HepG2 (cell line): ENCODE results near the gene MT1F. TPM values are rescaled to one million over a fixed set of nuclear protein-coding genes. Genes with fewer than 3 reads are reported as not detected.

Experiments
- ATAC-seq: fragments of 200-7000 bp; cut with Tn5 transposase; 3 replicates; pipeline ENCODE4 v1.9.1; 2020; ENCODE audit warnings: mild to moderate bottlenecking, moderate library complexity
- BruUV-seq: library from RNA; stranded (reverse); fragments of 400-500 nt; replicated peaks from 2 replicates; lab custom pipeline; 2021; lab: Mats Ljungman, UMichigan
- CTCF ChIA-PET: fragments of 300-600 bp; formaldehyde crosslinking; extraction: SDS; loops from one replicate; lab custom pipeline; 2021; ENCODE audit warnings: low total read pairs, inconsistent platforms, low intra/inter-chr PET ratio; lab: Yijun Ruan, JAX
- POLR2A ChIA-PET: fragments of 350-600 bp; sonication (Branson Sonifier 250); formaldehyde crosslinking; loops from one replicate; lab custom pipeline; 2020; ENCODE audit warnings: antibody characterized with exemption, inconsistent platforms; lab: Yijun Ruan, JAX
- DNase-seq: peaks from one replicate; pipeline ENCODE4 v3.0.0-alpha.2; 2015; ENCODE audit warnings: low spot score
- FAIRE-seq: peaks from 3 replicates; lab custom pipeline; 2011; peaks lifted over from hg19 to GRCh38; lab: Jason Lieb, UNC
- H2AFZ ChIP-seq: one replicate; pipeline ENCODE4 v1.6.1; 2011; ENCODE audit warnings: low read length, inconsistent platforms
- H3K27ac ChIP-seq: fragments of 300-600 bp; 3 replicates; pipeline ENCODE4 v1.8.0; 2011; ENCODE audit warnings: mixed run types, mild to moderate bottlenecking, mixed read lengths, low read length, inconsistent platforms; ENCODE audit not compliant: insufficient read depth; ENCODE audit errors: extremely low read length
- H3K27me3 ChIP-seq, 2 experiments: fragments of 200-600 bp in 1 of 2; 2 replicates in 1 of 2; 3 replicates in 1 of 2; pipeline versions ENCODE4 v1.6.0 to v1.8.0; 2011; ENCODE audit warnings: low read length in 2 of 2, mild to moderate bottlenecking in 2 of 2, moderate library complexity in 2 of 2, inconsistent platforms in 1 of 2; ENCODE audit not compliant: insufficient read depth in 2 of 2, control insufficient read depth in 1 of 2
- H3K36me3 ChIP-seq, 2 experiments: fragments of 200-600 bp in 1 of 2; replicated peaks in 1 of 2; 2 replicates in 1 of 2; 3 replicates in 1 of 2; pipeline versions ENCODE4 v1.5.1 to v1.8.0; 2011; ENCODE audit warnings: low read length in 2 of 2, inconsistent platforms in 1 of 2; ENCODE audit not compliant: insufficient read depth in 2 of 2, control insufficient read depth in 1 of 2
- H3K4me1 ChIP-seq: 2 replicates; pipeline ENCODE4 v1.5.1; 2012; ENCODE audit warnings: low read length, inconsistent platforms; ENCODE audit not compliant: insufficient read depth
- H3K4me2 ChIP-seq: 2 replicates; pipeline ENCODE4 v1.6.0; 2011; ENCODE audit warnings: low read depth, low read length, inconsistent platforms
- H3K4me3 ChIP-seq, 3 experiments: fragments of 200-600 bp in 1 of 3; sonication (generic), shearing (Covaris generic) in 1 of 3; replicated peaks in 1 of 3; 2 replicates each; pipeline ENCODE4 v1.5.1; 2011 to 2016; ENCODE audit warnings: low read length in 3 of 3, inconsistent platforms in 2 of 3, low read depth in 2 of 3, mild to moderate bottlenecking in 2 of 3, control low read depth in 1 of 3, mixed read lengths in 1 of 3; ENCODE audit not compliant: insufficient read depth in 1 of 3
- H3K79me2 ChIP-seq: one replicate; pipeline ENCODE4 v1.6.1; 2011; ENCODE audit warnings: low read length, inconsistent platforms; ENCODE audit not compliant: insufficient read depth
- H3K9ac ChIP-seq: 2 replicates; pipeline ENCODE4 v1.6.0; 2011; ENCODE audit warnings: mild to moderate bottlenecking, low read depth, low read length, inconsistent platforms; ENCODE audit not compliant: insufficient read depth
- H3K9me3 ChIP-seq: 2 replicates; pipeline ENCODE4 v1.5.1; 2012; ENCODE audit warnings: mild to moderate bottlenecking, low read length
- H4K20me1 ChIP-seq: 2 replicates; pipeline ENCODE4 v1.6.0; 2011; ENCODE audit warnings: inconsistent platforms, mild to moderate bottlenecking, low read length, moderate library complexity; ENCODE audit not compliant: insufficient read depth
- ARHGAP35 ChIP-seq: sonication (generic); formaldehyde crosslinking; IDR thresholded peaks from 2 replicates; pipeline ENCODE4 v1.9.0; 2022; ENCODE audit warnings: mild to moderate bottlenecking, inconsistent platforms, moderate library complexity, missing genetic modification reagents, borderline replicate concordance
- JUND ChIP-seq: sonication (generic); formaldehyde crosslinking; IDR thresholded peaks from 2 replicates; pipeline ENCODE4 v1.8.0; 2022; ENCODE audit warnings: mild to moderate bottlenecking, missing genetic modification reagents
- POGZ ChIP-seq: sonication (generic); formaldehyde crosslinking; IDR thresholded peaks from 2 replicates; pipeline ENCODE4 v1.4.0; 2020; ENCODE audit warnings: mild to moderate bottlenecking, missing genetic modification reagents
- RBM39 ChIP-seq: fragments of 200-400 bp; formaldehyde crosslinking; IDR thresholded peaks from one replicate; pipeline ENCODE4 v1.6.1; 2018; ENCODE audit warnings: antibody characterized with exemption, mild to moderate bottlenecking, low read depth, low read length; ENCODE audit not compliant: poor library complexity, severe bottlenecking
- YY1 ChIP-seq: IDR thresholded peaks from 2 replicates; pipeline ENCODE4 v1.6.1; 2011; ENCODE audit warnings: low read length, low read depth, moderate library complexity, mild to moderate bottlenecking; ENCODE audit not compliant: insufficient read depth, insufficient replicate concordance
- ZKSCAN8 ChIP-seq: IDR thresholded peaks from 2 replicates; pipeline ENCODE4 v1.6.1; 2016; ENCODE audit warnings: borderline replicate concordance, missing genetic modification reagents, missing compliant biosample characterization
- ZNF232 ChIP-seq: sonication (generic); formaldehyde crosslinking; IDR thresholded peaks from 2 replicates; pipeline ENCODE4 v1.4.0; 2020; ENCODE audit warnings: missing genetic modification reagents, borderline replicate concordance
- ZNF354B ChIP-seq: sonication (generic); formaldehyde crosslinking; IDR thresholded peaks from 2 replicates; pipeline ENCODE4 v1.8.0; 2022; ENCODE audit warnings: mild to moderate bottlenecking, missing genetic modification reagents
- ZNF629 ChIP-seq: sonication (generic); formaldehyde crosslinking; conservative IDR thresholded peaks from 2 replicates; pipeline ENCODE4 v1.5.0; 2020; ENCODE audit warnings: missing genetic modification reagents
- WGBS: methylation state at CpG from one replicate; pipeline ENCODE4 v1.1.6; 2017; ENCODE audit warnings: low lambda C conversion rate; 5-methylcytosine and 5-hydroxymethylcytosine counted together
- in situ Hi-C: cut with HindIII; loops from 2 replicates; pipeline ENCODE4 v1.10.0; 2017; ENCODE audit warnings: low pct_unique_long_range_greater_than_20kb; ENCODE audit not compliant: extremely low pct_ligation_motif_present
- intact Hi-C: fragments of 100-400 bp; cut with micrococcal nuclease; formaldehyde crosslinking; loops from one replicate; pipeline ENCODE4 v1.10.0; 2022; ENCODE audit not compliant: unreplicated experiment
- polyA plus RNA-seq, 8 experiments: library from polyadenylated mRNA; depleted of rRNA in 3 of 8; stranded (reverse) in 7 of 8; unstranded in 1 of 8; fragments of >200 nt; fragmentation: Illumina TruSeq in 4 of 8; extraction: Trizol in 4 of 8; gene quantifications; 2 replicates each; pipeline versions ENCODE4 v1.2.1 to v1.2.3, GENCODE V29; 2011 to 2016; ENCODE audit warnings: low read depth in 4 of 8, missing spikeins in 1 of 8, mixed read lengths in 1 of 8; ENCODE audit not compliant: insufficient read depth in 1 of 8
- total RNA-seq, 5 experiments: library from RNA; depleted of rRNA; stranded (reverse); fragments of >200 nt; fragmentation: Illumina TruSeq; extraction: Trizol; gene quantifications; 2 replicates each; pipeline ENCODE4 v1.2.3, GENCODE V29; 2016; ENCODE audit warnings: low read depth in 1 of 5
- TF ChIP-seq, protein P1 (sequence below): sonication (generic); formaldehyde crosslinking; IDR thresholded peaks from 2 replicates; pipeline ENCODE4 v1.5.0; 2020; ENCODE audit warnings: mild to moderate bottlenecking, missing genetic modification reagents

Gene MT1F
- total and polyA plus RNA-seq, 2 of the 13 experiments (the other 11 are each of a cell fraction or from before 2014, with no cell fraction given): 1.9 to 169 TPM

DNA sequence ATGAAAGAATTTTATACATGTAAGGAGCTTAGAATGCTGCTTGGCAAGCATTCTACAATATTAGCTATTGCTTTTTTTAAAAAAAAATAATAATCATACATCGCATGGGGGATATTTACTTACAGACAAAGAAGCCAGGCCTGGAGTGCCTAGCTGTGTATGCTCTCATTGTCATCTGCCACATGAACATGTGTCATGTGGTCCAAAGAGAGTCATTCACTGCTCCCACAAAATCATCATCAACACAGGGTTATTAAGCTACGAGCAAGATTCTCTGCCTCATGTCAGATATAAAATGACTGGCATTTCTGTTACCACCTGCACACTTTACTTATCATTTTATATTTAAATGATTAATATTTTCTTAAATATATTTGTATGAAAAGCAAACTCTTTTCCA is 34.1 kb upstream of the MT1F start:
- Histone ChIP-seq H3K27ac (no peak overlapping the region), H3K9me3 (no peaks in the 10 kb centered on the region)
- FAIRE-seq: no peak
- no peak for ATAC-seq
- WGBS: 83% methylated on average over 2 of the region's 2 CpGs
- TF ChIP-seq JUND (no peak), ARHGAP35 (no peak), ZNF232 (CRISPR knock-in tag) (no peak), YY1 (no peak), RBM39 (no peak), ZNF354B (no peak), POGZ (CRISPR knock-in tag) (no peak), ZNF629 (CRISPR knock-in tag) (no peak), ZKSCAN8 (no peak)
- TF ChIP-seq, protein P1, sequence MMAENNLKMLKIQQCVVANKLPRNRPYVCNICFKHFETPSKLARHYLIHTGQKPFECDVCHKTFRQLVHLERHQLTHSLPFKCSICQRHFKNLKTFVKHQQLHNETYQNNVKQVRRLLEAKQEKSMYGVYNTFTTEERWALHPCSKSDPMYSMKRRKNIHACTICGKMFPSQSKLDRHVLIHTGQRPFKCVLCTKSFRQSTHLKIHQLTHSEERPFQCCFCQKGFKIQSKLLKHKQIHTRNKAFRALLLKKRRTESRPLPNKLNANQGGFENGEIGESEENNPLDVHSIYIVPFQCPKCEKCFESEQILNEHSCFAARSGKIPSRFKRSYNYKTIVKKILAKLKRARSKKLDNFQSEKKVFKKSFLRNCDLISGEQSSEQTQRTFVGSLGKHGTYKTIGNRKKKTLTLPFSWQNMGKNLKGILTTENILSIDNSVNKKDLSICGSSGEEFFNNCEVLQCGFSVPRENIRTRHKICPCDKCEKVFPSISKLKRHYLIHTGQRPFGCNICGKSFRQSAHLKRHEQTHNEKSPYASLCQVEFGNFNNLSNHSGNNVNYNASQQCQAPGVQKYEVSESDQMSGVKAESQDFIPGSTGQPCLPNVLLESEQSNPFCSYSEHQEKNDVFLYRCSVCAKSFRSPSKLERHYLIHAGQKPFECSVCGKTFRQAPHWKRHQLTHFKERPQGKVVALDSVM (CRISPR knock-in tag): no peak
- TF ChIP-seq, all 625 proteins: peak for 0
- H2AFZ ChIP-seq: no peak overlapping the region
- H3K36me3 ChIP-seq: no peaks in the 10 kb centered on the region
- no TSS peak for BruUV-seq
- ChIA-PET POLR2A (interaction anchor here (1.2 to 4.8 kb wide), 3 partner anchors 13 to 59 kb away, joined by 3 to 83 read pairs (median 4); partner anchors contain the start of genes MT1X and MT2A), CTCF (no interaction called here)
- in situ Hi-C loops: no loop called here
- no peaks in the 10 kb centered on the region for H3K79me2 ChIP-seq
- peaks cover 58% of the 10 kb centered on the region for H3K4me1 ChIP-seq
- peaks cover 2 to 29% of the 10 kb centered on the region in 2 experiments; a peak in 4 of 5 replicates for H3K27me3 ChIP-seq
- H3K9ac ChIP-seq: no peak overlapping the region
- DNase-seq: no peak
- H3K4me2 ChIP-seq: no peak overlapping the region
- H4K20me1 ChIP-seq: no peaks in the 10 kb centered on the region
- no peak overlapping the region for H3K4me3 ChIP-seq
- intact Hi-C loops: no loop called here
